Activated CD4-positive, CD25-positive, alpha-beta regulatory T cell treated with anti-CD3 and anti-CD28 coated beads, Interleukin-2, amount 50 U/mL, for 16 hours (primary cell): ENCODE results near the gene SLC26A6.

Experiments used
- DNase-seq: peaks from one replicate; pipeline ENCODE4 v3.0.0-alpha.2; 2020; ENCODE audit warnings: low read depth, low spot score

The SLC26A6 gene

DNA sequence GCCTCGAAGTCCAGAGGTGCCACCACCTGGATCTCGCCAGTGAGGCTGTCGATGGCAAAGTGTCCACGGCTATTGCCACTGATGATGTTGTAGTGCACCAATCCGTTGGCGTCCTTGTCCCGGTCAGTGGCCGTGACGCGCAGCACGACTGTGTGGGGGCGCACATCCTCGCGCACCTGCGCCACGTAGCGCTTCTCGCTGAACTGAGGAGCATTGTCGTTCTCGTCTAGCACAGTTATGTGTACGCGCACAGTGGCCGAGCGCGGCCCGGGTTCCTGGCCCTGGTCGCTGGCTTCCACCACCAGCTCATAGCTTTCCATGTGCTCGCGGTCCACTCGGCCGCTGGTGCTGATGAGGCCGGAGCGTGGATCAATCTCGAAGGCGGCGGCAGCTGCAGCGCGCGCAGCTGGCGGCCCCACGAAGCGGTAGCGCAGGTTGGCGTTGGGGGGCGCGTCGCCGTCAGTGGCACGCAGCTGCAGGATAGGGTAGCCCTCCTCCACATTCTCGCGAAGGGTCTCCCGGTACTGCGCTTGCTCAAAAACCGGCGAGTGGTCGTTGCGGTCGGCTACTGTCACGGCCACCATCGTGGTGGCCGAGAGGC, 25.6 kb upstream of the SLC26A6 start:
- no peak for DNase-seq

- DNase-seq, result no peak
These were observed 21.6 kb upstream of the SLC26A6 start for GRCh38 chr3:48656841-48657281.

- peak; percentile 64 for DNase-seq
These were observed 21.0 kb upstream of the SLC26A6 start for GRCh38 chr3:48656061-48656840.

DNA sequence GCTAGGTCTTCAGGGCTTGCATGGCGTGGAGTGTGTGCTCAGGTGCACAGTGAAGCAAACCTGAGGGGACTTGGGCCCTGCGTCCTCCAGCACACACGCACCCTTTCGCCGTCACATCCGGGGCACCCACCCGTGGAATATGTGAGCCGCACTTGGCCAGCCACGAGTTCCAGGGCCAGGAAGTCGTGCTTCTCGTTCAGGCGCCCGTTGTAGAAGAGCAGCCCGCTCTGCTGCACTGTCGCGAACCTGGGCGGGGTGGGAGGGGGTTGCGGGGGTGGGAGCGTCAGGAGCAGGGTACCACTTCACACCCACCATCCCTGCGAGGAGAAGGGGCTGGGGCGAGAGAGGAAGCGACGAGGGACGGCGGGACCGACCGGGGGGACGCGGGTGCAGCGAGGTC, 20.3 kb upstream of the SLC26A6 start:
- DNase-seq, result no peak

GRCh38 chr3:48655063-48655462, 19.8 kb upstream of the SLC26A6 start:
- DNase-seq, result no peak

GRCh38 chr3:48652923-48653715, 17.9 kb upstream of the SLC26A6 start:
- DNase-seq, result no peak

DNA sequence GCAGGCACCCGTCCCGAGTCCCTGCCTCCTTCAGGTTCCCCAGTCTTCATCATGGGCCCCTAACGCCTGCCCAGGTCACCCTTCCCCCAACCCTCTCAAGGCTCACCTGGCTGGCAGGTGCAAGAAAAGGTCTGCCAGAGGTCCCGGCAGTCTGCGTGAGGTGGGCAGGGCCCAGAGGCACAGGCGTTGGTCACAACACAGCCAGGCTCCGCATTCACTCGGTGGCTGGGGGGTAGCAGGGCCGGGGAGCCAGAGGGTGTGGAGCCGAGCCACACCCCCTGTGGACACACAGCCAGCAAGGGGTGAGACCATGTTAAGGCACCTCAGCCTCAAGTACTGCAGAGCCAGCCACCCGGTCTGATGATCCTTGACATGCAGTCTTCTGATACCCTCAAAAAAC, 16.5 kb upstream of the SLC26A6 start:
- DNase-seq, result no peak

GRCh38 chr3:48650723-48651122, 15.5 kb upstream of the SLC26A6 start:
- DNase-seq, result no peak

- DNase-seq, result no peak
These were observed 13.1 kb upstream of the SLC26A6 start for GRCh38 chr3:48648188-48648850.

GRCh38 chr3:48647714-48648113, 12.5 kb upstream of the SLC26A6 start:
- no peak for DNase-seq

GRCh38 chr3:48644898-48645760, 9.9 kb upstream of the SLC26A6 start:
- DNase-seq, result no peak

DNA sequence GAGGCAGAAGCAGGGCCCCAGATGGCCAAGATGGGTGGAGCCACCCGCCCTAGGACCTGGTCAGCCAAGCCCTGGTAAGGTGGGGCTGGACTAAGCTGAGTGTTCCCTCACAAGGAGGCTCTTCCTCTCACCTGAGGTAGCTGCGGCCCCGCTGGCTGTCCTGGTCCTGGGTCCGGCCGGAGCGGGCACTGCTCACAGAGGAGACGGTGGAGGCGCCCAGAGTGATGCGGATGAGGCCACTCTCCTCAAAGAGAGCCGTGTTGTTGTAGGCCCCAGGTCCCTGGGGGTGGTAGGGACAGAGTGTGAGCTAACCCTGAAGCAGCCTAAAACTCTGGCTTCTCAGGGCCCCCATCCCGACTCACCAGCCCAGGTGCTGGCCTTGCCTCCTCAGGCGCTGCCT, 7.3 kb upstream of the SLC26A6 start:
- DNase-seq, result no peak

- DNase-seq, result no peak
These were observed 6.1 kb upstream of the SLC26A6 start for GRCh38 chr3:48641396-48641795.

DNA sequence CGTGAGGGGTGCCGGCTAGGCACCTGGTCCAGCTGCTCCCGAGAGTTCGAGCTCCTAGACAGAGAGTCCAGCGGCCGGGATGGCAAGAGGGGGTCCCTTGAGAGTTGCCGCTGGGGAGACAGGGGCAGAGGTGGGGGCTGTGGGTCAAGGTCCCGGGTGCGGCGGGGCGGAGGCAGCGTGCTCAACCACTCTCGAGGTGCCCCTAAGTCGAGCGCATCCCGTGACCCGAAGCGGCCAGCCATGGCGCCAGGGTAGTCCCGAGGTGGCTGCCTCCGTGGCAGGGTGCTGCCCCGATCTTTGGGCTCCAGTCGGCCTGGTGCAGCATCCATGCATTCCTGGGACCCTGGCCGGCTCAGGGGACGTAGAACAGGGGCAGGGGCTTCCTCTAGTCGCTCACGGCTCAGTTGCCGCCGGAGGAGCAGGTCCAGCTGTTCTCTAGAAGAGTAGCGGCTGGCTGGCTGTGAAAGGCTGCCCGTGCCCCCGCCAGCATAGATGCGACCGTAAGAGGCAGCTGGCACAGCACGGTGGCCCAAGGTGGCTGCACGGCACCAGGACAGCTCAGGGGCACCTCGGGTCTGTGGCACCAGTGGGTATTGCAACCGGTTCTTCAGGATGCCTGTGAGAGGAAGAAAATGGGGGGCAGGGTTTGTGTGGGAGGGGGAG, 4.8 kb upstream of the SLC26A6 start:
- no peak for DNase-seq

- DNase-seq, result no peak
These were observed 2.0 kb upstream of the SLC26A6 start for GRCh38 chr3:48637305-48637704.

DNA sequence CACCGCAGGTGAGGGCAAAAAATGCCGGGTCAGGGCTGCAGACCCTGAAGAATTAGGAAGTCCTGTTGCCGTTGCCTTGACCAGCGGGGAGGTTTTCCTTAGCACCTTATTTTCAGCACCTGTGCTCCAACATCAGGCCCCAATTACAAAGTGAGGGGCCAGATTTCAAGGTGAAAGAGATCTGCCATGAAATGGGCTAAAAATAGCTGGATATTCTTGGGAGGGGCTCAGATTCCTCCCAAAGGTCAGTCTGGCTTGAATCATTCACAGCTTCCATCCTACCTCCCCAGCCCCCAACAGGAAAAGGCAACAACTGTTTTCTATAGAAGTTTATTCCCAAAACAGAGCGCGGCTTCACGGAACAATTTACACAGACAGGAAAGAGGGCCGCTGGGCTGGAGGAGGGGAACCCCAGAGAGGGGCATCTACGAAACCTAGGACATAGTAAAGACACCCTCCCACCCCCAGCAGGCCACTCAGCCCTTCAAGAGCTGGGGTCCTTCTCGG, 941 bp upstream of the SLC26A6 start:
- DNase-seq, result no peak

GRCh38 chr3:48634661-48635221, 520 bp downstream of the SLC26A6 start:
- no peak for DNase-seq

DNA sequence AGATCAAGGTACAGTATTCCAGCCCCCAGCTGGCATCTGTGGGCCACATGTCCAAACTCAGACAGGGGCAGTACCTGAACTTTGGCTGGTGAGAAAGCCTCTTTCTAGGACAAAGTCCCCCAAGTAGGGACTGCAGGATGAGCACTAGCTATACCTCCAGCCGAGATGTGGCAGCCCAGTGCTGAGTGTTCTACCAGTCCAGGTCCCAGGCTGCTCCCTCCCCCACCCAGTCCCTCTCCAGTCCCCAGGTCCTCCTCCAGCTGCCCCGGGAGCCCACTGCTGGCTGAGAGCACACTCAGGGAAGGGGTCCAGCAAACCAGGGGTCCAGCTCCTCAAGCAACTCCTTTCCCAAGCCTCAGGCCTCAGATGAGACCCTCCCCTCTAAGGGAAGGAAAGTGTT, 1.5 kb downstream of the SLC26A6 start:
- no peak for DNase-seq

- no peak for DNase-seq
These were observed 2.0 kb downstream of the SLC26A6 start for GRCh38 chr3:48633256-48633655.
